Skeletal muscle satellite cell (primary cell): ENCODE results near the gene CHST11.

Source experiments
- H3K27me3 ChIP-seq: 2 replicates; pipeline ENCODE4 v1.7.0; 2013; ENCODE audit warnings: low read length; ENCODE audit not compliant: control insufficient read depth, insufficient read depth
- H3K36me3 ChIP-seq: 2 replicates; pipeline ENCODE4 v1.7.0; 2013; ENCODE audit warnings: mild to moderate bottlenecking, control low read depth, low read length; ENCODE audit not compliant: insufficient read depth
- H3K4me1 ChIP-seq: 2 replicates; pipeline ENCODE4 v1.7.0; 2013; ENCODE audit warnings: low read length; ENCODE audit not compliant: control insufficient read depth, insufficient read depth
- H3K4me2 ChIP-seq: 2 replicates; pipeline ENCODE4 v1.7.0; 2013; ENCODE audit warnings: mild to moderate bottlenecking, low read length
- H3K4me3 ChIP-seq: 2 replicates; pipeline ENCODE4 v1.7.0; 2013; ENCODE audit warnings: low read length
- H3K9ac ChIP-seq: 2 replicates; pipeline ENCODE4 v1.7.0; 2013; ENCODE audit warnings: mild to moderate bottlenecking, low read depth, low read length, moderate library complexity
- H3K9me3 ChIP-seq: replicated peaks from 2 replicates; pipeline ENCODE4 v1.7.0; 2013; ENCODE audit warnings: mild to moderate bottlenecking, control low read depth, low read length

Gene CHST11

DNA sequence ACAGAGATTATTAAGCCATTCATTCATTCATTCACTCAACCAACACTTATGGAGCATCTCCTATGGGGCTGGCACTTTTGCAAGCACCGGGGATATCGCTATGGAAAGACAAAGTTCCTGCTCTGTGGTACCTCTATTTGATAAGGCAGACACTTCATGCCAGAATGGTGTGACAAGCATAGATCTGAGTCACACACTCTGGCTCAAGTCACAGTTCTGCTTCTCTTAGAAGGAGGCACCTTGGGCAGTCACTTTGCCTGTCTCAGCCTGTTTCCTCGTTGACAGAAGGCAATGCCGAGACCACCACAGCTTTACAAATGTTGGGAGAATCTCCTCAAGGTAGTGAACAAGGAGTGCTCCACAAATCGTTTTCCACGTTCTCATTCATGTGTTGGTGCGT, 296.1 kb downstream of the CHST11 start:
- H3K9me3 ChIP-seq, result no peaks in the 10 kb centered on the region
- H3K4me1 ChIP-seq, result no peaks in the 10 kb centered on the region
- H3K4me3 ChIP-seq, result no peak overlapping the region
- H3K27me3 ChIP-seq, result no peaks in the 10 kb centered on the region
- no peak overlapping the region for H3K4me2 ChIP-seq
- no peaks in the 10 kb centered on the region for H3K36me3 ChIP-seq
- H3K9ac ChIP-seq, result no peak overlapping the region

DNA sequence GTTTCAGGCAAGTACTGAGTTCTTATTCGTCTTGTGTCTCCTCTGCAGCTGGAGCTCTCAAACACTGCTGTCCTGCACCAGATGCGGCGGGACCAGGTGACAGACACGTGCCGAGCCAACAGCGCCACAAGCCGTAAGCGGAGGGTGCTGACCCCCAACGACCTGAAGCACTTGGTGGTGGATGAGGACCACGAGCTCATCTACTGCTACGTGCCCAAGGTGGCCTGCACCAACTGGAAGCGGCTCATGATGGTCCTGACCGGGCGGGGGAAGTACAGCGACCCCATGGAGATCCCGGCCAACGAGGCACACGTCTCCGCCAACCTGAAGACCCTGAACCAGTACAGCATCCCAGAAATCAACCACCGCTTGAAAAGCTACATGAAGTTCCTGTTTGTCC, 300.2 kb downstream of the CHST11 start:
- H3K9me3 ChIP-seq, result no peaks in the 10 kb centered on the region
- no peak overlapping the region for H3K4me2 ChIP-seq
- no peaks in the 10 kb centered on the region for H3K27me3 ChIP-seq
- H3K9ac ChIP-seq, result no peak overlapping the region
- no peaks in the 10 kb centered on the region for H3K36me3 ChIP-seq
- no peak overlapping the region for H3K4me3 ChIP-seq
- no peaks in the 10 kb centered on the region for H3K4me1 ChIP-seq

DNA sequence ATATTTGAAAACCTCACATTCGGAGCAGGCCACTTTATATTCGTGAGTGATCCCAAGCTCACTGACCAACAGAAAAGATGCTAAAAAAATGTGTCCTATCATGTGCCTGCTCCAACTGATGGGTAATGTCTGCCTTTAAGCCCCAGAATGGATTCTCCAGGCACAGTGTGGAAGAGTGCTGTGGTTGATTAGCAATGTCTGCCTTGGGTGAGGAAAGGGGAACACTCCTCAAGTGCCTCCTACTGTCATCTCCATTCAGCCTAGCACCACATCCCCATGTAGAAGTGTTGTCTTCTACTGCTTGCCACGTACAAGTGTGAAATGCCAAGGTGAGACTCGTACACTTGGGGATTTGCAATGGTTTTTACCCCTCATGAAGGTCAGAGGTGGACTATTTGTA, 302.0 kb downstream of the CHST11 start:
- Histone ChIP-seq H3K36me3 (no peaks in the 10 kb centered on the region), H3K9ac (no peak overlapping the region), H3K9me3 (no peaks in the 10 kb centered on the region), H3K27me3 (no peaks in the 10 kb centered on the region), H3K4me1 (peaks cover 8% of the 10 kb centered on the region), H3K4me2 (no peak overlapping the region), H3K4me3 (no peak overlapping the region)

DNA sequence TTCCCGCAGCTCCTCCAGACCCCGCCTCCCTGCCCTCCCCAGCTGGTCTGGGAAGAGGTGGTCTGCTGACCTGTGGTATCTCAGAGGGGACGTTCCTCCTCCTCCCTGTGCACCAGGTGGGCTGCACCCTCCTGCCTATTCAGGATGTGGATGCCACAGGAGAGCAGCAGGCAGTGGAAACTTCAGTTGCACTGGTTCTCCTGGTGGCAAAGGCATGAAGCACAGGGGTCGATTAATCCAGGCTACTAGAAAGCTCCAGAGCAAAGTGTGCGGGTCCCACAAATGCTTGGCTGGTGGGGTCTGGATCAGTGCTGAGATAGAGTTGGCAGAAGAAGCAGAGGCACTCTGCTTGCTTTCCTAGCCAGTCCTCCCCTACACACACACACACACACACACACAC, 304.3 kb downstream of the CHST11 start:
- Histone ChIP-seq H3K27me3 (no peaks in the 10 kb centered on the region), H3K36me3 (no peaks in the 10 kb centered on the region), H3K9ac (no peak overlapping the region), H3K4me3 (no peak overlapping the region), H3K4me2 (no peak overlapping the region), H3K4me1 (peaks cover 8% of the 10 kb centered on the region), H3K9me3 (no peaks in the 10 kb centered on the region)

DNA sequence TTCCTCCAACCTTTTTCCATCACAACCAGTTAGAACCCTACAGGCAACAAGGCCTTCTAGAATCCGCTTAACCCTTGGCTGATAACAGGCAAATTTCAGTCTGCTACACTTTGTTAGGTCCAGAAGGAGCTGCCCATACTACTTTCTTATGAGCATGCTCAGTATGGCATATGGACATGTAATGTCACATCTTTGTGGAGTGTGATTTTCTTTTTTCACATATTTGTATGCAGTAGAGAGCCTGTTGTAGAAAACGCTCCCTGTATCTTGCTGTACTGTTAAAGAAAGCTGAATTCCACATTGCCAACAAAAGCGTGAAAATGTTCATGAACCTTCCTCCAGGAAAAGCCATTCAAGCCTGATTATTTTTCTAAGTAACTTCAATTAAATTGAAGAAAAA, 304.9 kb downstream of the CHST11 start:
- H3K4me1 ChIP-seq, result peaks cover 8% of the 10 kb centered on the region
- no peaks in the 10 kb centered on the region for H3K27me3 ChIP-seq
- no peak overlapping the region for H3K4me2 ChIP-seq
- H3K36me3 ChIP-seq, result no peaks in the 10 kb centered on the region
- no peak overlapping the region for H3K4me3 ChIP-seq
- H3K9ac ChIP-seq, result no peak overlapping the region
- H3K9me3 ChIP-seq, result no peaks in the 10 kb centered on the region

DNA sequence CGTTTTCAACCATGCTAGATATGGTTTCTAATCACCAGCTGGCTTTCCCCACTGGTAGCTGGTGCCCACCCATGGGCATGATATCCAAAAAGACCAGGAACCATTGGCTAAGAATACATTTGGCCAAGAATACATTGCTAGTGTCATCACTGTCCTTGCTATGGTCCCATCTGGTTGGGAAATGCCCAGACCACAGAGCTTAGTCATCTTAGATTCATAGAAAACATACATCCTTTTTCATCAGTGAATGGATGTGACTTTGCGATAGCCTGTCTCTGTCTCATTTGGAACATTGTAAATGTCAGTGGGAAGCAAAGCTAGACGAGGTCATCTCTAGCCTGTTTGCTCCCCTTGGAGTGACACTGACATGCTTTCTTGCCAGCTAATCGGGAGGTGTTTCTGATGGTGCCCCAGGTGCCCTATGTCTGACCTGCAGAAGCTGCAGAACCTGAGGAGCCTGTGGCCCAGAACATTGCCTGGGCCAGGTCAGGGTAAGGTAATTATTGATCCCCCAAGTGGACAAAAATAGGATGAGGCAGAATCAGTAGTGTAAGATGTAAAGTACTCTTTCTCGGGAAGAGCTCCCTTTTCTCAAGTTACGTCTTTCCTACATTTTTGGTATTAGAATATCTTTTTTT, 306.5 kb downstream of the CHST11 start:
- H3K4me3 ChIP-seq, result no peak overlapping the region
- H3K36me3 ChIP-seq, result no peaks in the 10 kb centered on the region
- H3K4me2 ChIP-seq, result no peak overlapping the region

DNA sequence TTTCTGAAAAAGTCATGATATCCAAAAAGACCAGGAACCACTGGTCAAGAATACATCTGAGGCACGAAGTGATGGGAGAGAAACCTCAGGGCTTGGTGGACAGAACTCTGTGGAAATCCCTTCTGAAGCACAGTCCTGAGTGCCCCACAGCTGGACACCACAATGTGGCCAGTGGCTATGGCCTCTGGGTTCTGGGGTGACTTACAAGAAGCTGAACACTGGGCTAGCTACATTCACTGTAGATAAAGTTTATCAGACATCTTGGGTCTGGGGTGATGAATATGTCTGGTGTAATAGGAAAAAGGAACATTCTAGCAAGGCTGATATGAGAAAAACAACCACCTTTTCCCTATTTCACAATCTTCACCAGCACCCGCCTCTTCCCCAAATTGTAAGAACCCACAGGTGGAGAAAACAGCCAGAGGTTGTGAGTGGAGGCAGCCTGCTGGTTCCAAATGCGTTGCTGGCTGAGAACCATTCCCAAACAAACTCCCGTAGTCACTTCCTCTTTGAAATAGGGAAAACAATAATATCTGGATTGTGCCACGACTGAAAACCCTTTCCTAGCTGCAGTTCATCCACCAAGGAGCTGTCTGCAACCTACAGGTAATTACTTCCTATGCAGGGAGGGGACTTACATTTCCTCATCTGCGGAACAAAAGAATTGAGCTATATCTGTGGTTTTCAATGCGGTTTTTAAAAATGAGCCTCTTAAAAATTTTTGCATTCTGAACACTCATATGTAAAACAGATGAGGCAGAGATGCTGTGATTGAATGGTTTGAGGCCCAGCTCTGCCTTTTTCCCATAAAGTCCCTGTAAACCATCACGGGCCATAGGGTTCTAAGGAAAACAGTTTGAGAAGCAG, 307.7 kb downstream of the CHST11 start:
- Histone ChIP-seq H3K4me2 (no peak overlapping the region), H3K4me1 (peaks cover 8% of the 10 kb centered on the region), H3K36me3 (no peaks in the 10 kb centered on the region), H3K4me3 (no peak overlapping the region), H3K9ac (no peak overlapping the region), H3K27me3 (no peaks in the 10 kb centered on the region), H3K9me3 (no peaks in the 10 kb centered on the region)

More for the DNA sequence above, 306.5 kb downstream of the CHST11 start:
- Histone ChIP-seq H3K27me3 (no peaks in the 10 kb centered on the region), H3K9ac (no peak overlapping the region), H3K4me1 (peaks cover 8% of the 10 kb centered on the region), H3K9me3 (no peaks in the 10 kb centered on the region)

DNA sequence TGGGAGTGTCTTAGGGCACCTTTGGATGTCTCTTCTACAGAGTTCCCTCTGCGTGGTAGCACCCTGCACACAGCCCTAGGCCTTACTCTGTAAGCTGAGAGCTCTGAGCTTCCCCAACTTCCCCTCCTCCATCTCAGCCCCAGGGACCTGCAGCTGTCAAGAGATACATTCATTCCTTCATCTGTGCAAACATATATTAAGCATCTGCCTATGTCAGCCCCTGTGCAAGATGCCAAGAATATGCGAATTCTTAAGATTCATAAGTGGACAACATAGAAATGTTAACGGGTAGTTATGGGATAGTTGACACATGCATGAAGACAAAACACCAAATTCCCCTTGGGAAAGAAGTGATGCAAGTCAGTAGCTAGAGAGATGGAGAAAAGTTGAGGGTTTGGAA, 310.5 kb downstream of the CHST11 start:
- H3K9me3 ChIP-seq, result no peaks in the 10 kb centered on the region
- H3K4me2 ChIP-seq, result no peak overlapping the region
- H3K4me3 ChIP-seq, result no peak overlapping the region
- H3K36me3 ChIP-seq, result no peaks in the 10 kb centered on the region
- peaks cover 8% of the 10 kb centered on the region for H3K4me1 ChIP-seq
- H3K27me3 ChIP-seq, result no peaks in the 10 kb centered on the region
- no peak overlapping the region for H3K9ac ChIP-seq

DNA sequence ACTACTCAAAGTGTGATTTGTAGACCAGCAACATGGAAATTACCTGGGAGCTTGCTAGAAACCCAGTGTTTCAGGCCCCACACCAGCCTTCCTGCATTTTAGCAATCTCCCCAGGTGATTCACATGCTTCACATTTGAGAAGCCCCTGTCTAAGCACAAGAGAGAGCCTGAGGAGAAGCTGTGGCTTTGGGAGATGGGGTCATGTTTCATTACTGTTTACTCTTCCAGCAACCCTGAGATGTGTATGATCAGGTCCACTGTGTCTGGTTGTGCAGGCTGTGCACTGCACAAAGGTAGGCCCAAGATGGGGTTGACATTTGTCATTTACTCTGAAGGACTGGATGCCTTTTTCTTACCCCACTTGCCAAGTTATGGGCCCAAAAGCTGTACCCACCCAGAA, 311.3 kb downstream of the CHST11 start:
- no peak overlapping the region for H3K9ac ChIP-seq
- H3K4me2 ChIP-seq, result no peak overlapping the region
- peaks cover 7% of the 10 kb centered on the region for H3K9me3 ChIP-seq
- no peaks in the 10 kb centered on the region for H3K27me3 ChIP-seq
- H3K4me3 ChIP-seq, result no peak overlapping the region
- no peaks in the 10 kb centered on the region for H3K36me3 ChIP-seq
- H3K4me1 ChIP-seq, result peaks cover 5% of the 10 kb centered on the region

DNA sequence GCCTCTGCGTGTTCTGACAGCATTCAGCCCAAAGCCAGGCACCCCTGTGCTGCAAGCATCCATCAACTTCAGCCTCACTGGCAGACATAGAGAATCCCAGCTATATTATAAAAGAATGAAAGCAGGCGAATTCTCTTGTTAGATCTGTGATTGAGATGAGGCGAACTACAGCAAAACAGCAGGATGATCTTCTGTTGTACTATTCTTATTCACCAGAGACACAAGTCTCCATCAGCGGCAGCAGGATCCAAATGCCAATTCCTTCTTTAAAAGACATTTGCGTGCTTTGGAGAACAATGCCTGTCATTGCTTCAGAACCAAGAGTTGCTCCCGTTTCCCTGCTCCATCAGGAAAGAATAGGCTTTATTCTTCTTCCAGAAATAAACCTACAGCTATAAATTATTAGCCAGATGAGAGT, 312.4 kb downstream of the CHST11 start:
- H3K4me2 ChIP-seq, result no peak overlapping the region
- no peak overlapping the region for H3K4me3 ChIP-seq
- H3K4me1 ChIP-seq, result no peaks in the 10 kb centered on the region
- H3K36me3 ChIP-seq, result no peaks in the 10 kb centered on the region
- H3K9me3 ChIP-seq, result peaks cover 7% of the 10 kb centered on the region
- H3K27me3 ChIP-seq, result no peaks in the 10 kb centered on the region
- H3K9ac ChIP-seq, result no peak overlapping the region

DNA sequence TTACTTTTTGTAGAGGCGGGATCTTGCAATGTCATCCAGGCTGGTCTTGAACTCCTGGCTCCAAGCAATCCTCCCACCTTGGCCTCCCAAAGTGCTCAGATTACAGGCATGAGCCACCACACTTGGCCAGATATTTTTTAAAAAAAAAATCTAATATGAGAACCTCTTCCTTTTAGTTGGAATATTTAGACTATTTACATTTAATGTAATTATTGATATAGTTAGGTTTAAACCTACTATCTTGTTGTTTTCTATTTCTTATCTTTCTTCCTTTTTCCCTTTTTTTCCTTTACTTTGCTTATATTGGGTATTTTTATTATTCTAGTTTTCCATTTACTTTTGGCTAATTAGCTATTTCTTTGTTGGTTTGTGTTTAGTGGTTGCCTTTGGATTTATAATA, 315.6 kb downstream of the CHST11 start:
- H3K4me1 ChIP-seq, result no peaks in the 10 kb centered on the region
- no peak overlapping the region for H3K4me3 ChIP-seq
- H3K9me3 ChIP-seq, result peaks cover 7% of the 10 kb centered on the region
- H3K36me3 ChIP-seq, result no peaks in the 10 kb centered on the region
- H3K27me3 ChIP-seq, result no peaks in the 10 kb centered on the region
- H3K4me2 ChIP-seq, result no peak overlapping the region
- no peak overlapping the region for H3K9ac ChIP-seq
